Measurements from ENCODE around the gene DMPK. TPM values are rescaled to one million over a fixed set of nuclear protein-coding genes. Genes with fewer than 3 reads are reported as not detected.
A peak's percentile ranks its signal among the peaks of the same experiment; 100 is the strongest.

The DMPK gene
- total and polyA plus RNA-seq, 9 of the 15 experiments (the other 6 are each of a cell fraction or from before 2014, with no cell fraction given) = 0.24 to 31.3 (median 7.3) TPM

DNA sequence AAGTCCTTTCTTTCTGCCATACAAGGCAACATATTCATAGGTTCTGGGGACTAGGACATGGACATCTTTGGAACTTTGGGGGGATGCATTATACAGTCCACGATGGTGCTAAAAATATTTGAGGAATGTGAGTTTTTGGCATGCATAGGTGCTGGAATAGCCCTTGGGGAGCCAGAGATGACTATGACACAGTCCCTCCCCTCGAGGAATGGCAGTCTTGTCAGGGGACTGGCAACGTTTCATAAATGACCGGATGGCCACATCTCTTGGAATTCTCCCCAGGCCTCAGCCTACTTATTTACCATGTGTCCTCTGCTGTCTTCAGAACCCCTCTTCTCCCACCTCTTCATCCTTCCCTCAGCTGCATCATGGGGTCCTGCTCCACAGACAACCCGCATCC is 35.4 kb downstream of the DMPK start:
- H2AFZ ChIP-seq (ENCODE audit: low read depth, low read length) = no peak overlapping the region
- no peak overlapping the region for H3K27ac ChIP-seq (ENCODE audit: extremely low read depth, low read depth, low read length)
- no peaks in the 10 kb centered on the region for H4K20me1 ChIP-seq (replicated peaks; ENCODE audit: control insufficient read depth, insufficient read depth, low read length)
- H3K36me3 ChIP-seq (ENCODE audit: control insufficient read depth, insufficient read depth, low read length) = no peaks in the 10 kb centered on the region
- H3K4me2 ChIP-seq (ENCODE audit: insufficient read depth, low read length) = no peak overlapping the region
- ATAC-seq = no peak
- H3K4me3 ChIP-seq = no peak overlapping the region
- no peak for DNase-seq (ENCODE audit: extremely low read depth in 1 of 4, low spot score in 3 of 4)
- no peaks in the 10 kb centered on the region for H3K9me3 ChIP-seq (replicated peaks; ENCODE audit: control insufficient read depth, insufficient read depth, low read depth, low read length)
- no peaks in the 10 kb centered on the region for H3K79me2 ChIP-seq (ENCODE audit: control insufficient read depth, insufficient read depth, low read length)
- intact Hi-C loops (cut with micrococcal nuclease) (no loop called here), in situ Hi-C loops (cut with MboI) (no loop called here)
- H3K27me3 ChIP-seq (ENCODE audit: control insufficient read depth in 2 of 2, insufficient read depth in 2 of 2, low read length in 2 of 2) = no peaks in the 10 kb centered on the region
- FAIRE-seq = no peak
- H3K9me1 ChIP-seq (ENCODE audit: control insufficient read depth, insufficient read depth, low read length) = no peaks in the 10 kb centered on the region
- BruUV-seq (replicated peaks) = no TSS peak
- ChIA-PET CTCF (ENCODE audit: low intra/inter-chr PET ratio) (no interaction called here), POLR2A (no interaction called here)
- H3K4me1 ChIP-seq (replicated peaks in 1 of 2; ENCODE audit: control insufficient read depth in 2 of 2, insufficient read depth in 2 of 2, low read length in 2 of 2) = peaks cover 0 to 3% of the 10 kb centered on the region in 2 experiments; a peak in 3 of 5 replicates
- WGBS (ENCODE audit: insufficient coverage, low coverage, missing lambda C conversion rate) = 61% methylated on average over 5 of the region's 5 CpGs
- H3K9ac ChIP-seq (ENCODE audit: insufficient read depth in 1 of 2, low read depth in 2 of 2, low read length in 2 of 2) = peak overlapping the region in 1 of 2 experiments; percentile 29; a peak in 1 of 4 replicates
- no peak for TF ChIP-seq MTA3 (IDR thresholded peaks at IDR 0.05; ENCODE audit: borderline replicate concordance)
- no peak for TF ChIP-seq RAD51 (IDR thresholded peaks at IDR 0.05; ENCODE audit: borderline replicate concordance, low read depth)
- TF ChIP-seq, protein P1, sequence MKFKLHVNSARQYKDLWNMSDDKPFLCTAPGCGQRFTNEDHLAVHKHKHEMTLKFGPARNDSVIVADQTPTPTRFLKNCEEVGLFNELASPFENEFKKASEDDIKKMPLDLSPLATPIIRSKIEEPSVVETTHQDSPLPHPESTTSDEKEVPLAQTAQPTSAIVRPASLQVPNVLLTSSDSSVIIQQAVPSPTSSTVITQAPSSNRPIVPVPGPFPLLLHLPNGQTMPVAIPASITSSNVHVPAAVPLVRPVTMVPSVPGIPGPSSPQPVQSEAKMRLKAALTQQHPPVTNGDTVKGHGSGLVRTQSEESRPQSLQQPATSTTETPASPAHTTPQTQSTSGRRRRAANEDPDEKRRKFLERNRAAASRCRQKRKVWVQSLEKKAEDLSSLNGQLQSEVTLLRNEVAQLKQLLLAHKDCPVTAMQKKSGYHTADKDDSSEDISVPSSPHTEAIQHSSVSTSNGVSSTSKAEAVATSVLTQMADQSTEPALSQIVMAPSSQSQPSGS (CRISPR knock-in tag; IDR thresholded peaks at IDR 0.05) = no peak
- TF ChIP-seq BRF1 (IDR thresholded peaks at IDR 0.05; ENCODE audit: borderline replicate concordance, extremely low read depth, insufficient read length) = no peak
- TF ChIP-seq, protein P2, sequence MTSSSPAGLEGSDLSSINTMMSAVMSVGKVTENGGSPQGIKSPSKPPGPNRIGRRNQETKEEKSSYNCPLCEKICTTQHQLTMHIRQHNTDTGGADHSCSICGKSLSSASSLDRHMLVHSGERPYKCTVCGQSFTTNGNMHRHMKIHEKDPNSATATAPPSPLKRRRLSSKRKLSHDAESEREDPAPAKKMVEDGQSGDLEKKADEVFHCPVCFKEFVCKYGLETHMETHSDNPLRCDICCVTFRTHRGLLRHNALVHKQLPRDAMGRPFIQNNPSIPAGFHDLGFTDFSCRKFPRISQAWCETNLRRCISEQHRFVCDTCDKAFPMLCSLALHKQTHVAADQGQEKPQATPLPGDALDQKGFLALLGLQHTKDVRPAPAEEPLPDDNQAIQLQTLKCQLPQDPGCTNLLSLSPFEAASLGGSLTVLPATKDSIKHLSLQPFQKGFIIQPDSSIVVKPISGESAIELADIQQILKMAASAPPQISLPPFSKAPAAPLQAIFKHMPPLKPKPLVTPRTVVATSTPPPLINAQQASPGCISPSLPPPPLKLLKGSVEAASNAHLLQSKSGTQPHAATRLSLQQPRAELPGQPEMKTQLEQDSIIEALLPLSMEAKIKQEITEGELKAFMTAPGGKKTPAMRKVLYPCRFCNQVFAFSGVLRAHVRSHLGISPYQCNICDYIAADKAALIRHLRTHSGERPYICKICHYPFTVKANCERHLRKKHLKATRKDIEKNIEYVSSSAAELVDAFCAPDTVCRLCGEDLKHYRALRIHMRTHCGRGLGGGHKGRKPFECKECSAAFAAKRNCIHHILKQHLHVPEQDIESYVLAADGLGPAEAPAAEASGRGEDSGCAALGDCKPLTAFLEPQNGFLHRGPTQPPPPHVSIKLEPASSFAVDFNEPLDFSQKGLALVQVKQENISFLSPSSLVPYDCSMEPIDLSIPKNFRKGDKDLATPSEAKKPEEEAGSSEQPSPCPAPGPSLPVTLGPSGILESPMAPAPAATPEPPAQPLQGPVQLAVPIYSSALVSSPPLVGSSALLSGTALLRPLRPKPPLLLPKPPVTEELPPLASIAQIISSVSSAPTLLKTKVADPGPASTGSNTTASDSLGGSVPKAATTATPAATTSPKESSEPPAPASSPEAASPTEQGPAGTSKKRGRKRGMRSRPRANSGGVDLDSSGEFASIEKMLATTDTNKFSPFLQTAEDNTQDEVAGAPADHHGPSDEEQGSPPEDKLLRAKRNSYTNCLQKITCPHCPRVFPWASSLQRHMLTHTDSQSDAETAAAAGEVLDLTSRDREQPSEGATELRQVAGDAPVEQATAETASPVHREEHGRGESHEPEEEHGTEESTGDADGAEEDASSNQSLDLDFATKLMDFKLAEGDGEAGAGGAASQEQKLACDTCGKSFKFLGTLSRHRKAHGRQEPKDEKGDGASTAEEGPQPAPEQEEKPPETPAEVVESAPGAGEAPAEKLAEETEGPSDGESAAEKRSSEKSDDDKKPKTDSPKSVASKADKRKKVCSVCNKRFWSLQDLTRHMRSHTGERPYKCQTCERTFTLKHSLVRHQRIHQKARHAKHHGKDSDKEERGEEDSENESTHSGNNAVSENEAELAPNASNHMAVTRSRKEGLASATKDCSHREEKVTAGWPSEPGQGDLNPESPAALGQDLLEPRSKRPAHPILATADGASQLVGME (CRISPR knock-in tag; IDR thresholded peaks at IDR 0.05) = no peak
- TF ChIP-seq, protein P3, sequence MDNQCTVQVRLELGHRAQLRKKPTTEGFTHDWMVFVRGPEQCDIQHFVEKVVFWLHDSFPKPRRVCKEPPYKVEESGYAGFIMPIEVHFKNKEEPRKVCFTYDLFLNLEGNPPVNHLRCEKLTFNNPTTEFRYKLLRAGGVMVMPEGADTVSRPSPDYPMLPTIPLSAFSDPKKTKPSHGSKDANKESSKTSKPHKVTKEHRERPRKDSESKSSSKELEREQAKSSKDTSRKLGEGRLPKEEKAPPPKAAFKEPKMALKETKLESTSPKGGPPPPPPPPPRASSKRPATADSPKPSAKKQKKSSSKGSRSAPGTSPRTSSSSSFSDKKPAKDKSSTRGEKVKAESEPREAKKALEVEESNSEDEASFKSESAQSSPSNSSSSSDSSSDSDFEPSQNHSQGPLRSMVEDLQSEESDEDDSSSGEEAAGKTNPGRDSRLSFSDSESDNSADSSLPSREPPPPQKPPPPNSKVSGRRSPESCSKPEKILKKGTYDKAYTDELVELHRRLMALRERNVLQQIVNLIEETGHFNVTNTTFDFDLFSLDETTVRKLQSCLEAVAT (IDR thresholded peaks at IDR 0.05) = no peak
- TF ChIP-seq HNRNPL (IDR thresholded peaks at IDR 0.05; ENCODE audit: low read depth, low read length) = no peak
- TF ChIP-seq, protein P4, sequence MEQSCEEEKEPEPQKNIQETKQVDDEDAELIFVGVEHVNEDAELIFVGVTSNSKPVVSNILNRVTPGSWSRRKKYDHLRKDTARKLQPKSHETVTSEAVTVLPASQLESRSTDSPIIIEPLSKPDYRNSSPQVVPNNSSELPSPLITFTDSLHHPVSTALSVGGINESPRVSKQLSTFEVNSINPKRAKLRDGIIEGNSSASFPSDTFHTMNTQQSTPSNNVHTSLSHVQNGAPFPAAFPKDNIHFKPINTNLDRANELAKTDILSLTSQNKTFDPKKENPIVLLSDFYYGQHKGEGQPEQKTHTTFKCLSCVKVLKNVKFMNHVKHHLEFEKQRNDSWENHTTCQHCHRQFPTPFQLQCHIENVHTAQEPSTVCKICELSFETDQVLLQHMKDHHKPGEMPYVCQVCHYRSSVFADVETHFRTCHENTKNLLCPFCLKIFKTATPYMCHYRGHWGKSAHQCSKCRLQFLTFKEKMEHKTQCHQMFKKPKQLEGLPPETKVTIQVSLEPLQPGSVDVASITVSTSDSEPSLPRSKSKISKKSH (CRISPR knock-in tag; IDR thresholded peaks at IDR 0.05) = no peak
- no peak for TF ChIP-seq RBM34 (IDR thresholded peaks at IDR 0.05; ENCODE audit: borderline replicate concordance, insufficient read depth, low read length)
- TF ChIP-seq, protein P5, sequence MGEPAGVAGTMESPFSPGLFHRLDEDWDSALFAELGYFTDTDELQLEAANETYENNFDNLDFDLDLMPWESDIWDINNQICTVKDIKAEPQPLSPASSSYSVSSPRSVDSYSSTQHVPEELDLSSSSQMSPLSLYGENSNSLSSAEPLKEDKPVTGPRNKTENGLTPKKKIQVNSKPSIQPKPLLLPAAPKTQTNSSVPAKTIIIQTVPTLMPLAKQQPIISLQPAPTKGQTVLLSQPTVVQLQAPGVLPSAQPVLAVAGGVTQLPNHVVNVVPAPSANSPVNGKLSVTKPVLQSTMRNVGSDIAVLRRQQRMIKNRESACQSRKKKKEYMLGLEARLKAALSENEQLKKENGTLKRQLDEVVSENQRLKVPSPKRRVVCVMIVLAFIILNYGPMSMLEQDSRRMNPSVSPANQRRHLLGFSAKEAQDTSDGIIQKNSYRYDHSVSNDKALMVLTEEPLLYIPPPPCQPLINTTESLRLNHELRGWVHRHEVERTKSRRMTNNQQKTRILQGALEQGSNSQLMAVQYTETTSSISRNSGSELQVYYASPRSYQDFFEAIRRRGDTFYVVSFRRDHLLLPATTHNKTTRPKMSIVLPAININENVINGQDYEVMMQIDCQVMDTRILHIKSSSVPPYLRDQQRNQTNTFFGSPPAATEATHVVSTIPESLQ (CRISPR knock-in tag; IDR thresholded peaks at IDR 0.05) = no peak

All from K562 (cell line).